ENCODE measurements around the gene FTH1. TPM values are rescaled to one million over a fixed set of nuclear protein-coding genes. Genes with fewer than 3 reads are reported as not detected.
"Not testable (repeated sequence)": the region's sequence is repeated elsewhere in the genome, so short reads cannot be mapped to it uniquely, and the experiment has no call there.

The FTH1 gene
- 1,297 TPM for polyA plus RNA-seq (ENCODE audit: insufficient read length)

- peak; percentile 63 for DNase-seq (ENCODE audit: low read depth)
Observed at GRCh38 chr11:61967116-61967923, at the start of gene FTH1. TSS of gene FTH1 (minus strand) at chr11:61967634. CDS start at chr11:61967425, 209 bp downstream.

GRCh38 chr11:62015615-62016014 is 48.2 kb upstream of the FTH1 start:
- DNase-seq (ENCODE audit: low read depth): no peak

DNA sequence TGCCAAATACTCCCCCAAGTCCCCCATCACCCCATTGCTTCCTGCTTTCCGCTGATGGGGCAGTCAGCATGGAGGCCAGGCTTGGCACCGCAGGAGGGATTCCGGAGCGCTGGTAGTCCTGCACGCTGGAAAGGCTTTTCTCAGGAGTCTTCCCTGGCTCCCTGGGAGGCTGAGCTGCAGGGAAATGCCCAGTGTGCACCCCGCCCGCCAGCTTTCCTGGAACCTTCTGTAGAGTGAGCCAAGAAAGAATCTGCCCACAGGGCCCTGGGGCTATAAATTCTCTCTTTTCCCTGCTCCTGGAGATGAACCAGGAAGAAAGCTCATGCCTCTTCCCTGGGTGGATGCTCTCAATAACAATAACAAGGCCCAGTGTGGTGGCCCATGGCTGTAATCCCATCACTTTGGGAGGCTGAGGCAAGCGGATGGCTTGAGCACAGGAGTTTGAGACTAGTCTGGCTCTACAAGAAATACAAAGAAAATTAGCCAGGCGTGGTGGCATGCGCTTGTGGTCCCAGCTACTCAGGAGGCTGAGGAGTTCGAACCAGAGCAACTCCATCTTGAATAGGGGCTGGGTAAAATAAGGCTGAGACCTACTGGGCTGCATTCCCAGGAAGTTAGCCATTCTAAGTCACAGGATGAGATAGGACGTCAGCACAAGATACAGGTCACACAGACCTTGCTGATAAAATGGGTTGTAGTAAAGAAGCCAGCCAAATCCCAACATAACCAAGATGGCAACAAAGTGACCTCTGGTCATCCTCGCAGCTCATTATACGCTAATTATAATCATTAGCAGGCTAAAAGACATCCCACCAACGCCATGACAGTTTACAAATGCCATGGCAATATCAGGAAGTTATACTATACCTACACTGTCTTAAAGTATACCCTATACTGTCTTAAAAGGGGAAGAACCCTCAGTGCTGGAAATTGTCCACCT is 46.4 kb upstream of the FTH1 start:
- DNase-seq (ENCODE audit: low read depth): no peak

GRCh38 chr11:62012832-62013461 is 45.5 kb upstream of the FTH1 start:
- no peak for DNase-seq (ENCODE audit: low read depth)

DNA sequence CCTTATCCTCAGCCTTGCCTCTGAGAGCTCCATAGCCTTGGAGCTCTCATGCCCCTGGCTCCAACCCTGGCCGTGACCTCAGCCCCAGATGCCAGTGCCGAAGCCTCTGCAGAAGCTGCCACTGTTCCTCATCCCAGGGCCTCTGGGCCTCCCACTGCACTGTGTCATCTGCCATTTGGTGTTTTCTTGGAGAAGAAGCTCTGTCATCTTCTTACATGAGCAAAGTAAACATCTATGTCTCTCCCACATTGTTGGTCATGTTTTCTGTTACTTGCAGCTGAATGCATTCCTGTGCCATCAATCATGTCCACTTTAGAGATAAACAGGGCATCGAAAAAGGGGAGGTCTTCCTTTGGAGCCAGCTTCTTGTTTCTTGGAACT is 45.0 kb upstream of the FTH1 start:
- DNase-seq (ENCODE audit: low read depth): no peak

DNA sequence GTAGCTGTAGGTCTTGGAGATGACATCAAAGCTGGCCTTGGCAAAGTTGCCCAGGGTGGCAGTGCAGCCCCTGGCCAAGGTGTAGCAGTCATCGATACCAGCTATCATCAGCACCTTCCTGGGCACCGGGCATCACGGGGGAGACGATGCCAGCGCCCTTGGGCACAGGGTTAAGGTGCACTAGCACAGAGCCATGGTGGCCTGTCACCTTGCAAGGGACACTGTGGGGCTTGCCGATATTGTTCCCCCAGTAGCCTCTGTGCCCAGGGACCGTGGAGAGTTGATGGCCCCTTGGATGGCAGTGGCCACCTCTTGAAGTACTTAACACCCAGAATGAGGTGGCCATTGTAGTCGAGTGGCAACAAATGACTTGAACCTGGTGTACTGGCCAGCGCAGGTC is 44.4 kb upstream of the FTH1 start:
- DNase-seq (ENCODE audit: low read depth): no peak

GRCh38 chr11:62010935-62011528 is 43.6 kb upstream of the FTH1 start:
- DNase-seq (ENCODE audit: low read depth): no peak

DNA sequence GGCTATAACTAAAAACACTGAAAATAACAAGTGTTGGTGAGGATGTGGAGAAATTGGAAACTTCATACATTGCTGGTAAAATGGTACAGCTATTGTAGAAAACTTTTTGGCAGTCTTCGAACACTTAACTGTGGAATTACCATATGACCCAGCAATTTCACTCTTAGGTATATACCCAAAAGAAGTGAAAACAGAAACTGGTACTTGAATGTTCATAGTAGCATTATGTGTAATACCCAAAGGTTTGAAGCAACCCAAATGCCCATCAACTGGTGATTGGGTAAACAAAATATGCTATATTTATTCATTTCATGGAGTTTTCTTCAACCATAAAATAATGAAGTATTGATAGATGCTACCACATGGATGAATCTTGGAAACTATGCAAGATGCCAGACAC is 40.8 kb upstream of the FTH1 start:
- no peak for DNase-seq (ENCODE audit: low read depth)

DNA sequence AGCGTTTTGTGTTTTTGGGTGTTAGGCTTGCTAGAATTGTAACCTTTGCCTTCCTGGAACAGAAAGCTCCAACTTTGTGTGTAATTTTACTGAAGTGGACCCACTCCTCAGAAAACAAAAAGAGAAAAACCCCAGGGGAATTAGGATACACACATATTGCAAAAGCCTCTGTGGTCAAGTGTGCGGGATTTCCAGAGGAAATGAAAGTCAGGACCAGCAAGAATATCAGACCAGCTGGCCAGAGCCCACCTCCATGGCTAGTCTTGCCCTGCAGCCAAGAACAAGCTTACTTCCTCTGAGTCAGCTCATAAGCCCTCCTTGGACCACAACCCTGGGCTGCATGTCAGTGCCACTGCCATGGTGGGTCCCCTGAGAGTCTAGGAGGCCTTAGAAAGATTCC is 37.0 kb upstream of the FTH1 start:
- no peak for DNase-seq (ENCODE audit: low read depth)

DNA sequence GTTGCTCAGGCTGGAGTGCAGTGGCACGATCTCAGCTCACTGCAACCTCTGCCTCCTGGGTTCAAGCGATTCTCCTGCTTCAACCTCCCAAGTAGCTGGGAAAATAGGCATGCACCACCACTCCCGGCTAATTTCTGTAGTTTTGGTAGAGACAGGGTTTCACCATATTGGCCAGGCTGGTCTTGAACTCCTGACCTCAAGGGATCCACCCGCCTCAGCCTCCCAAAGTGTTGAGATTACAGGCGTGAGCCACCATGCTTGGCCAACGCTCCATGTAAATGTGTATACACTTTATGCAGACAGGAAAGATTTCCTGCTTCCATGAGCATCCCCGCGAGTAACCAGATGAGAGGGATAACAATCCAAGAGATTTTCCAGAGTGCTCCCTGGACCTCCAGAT is 34.8 kb upstream of the FTH1 start:
- DNase-seq (ENCODE audit: low read depth): not testable (repeated sequence)

DNA sequence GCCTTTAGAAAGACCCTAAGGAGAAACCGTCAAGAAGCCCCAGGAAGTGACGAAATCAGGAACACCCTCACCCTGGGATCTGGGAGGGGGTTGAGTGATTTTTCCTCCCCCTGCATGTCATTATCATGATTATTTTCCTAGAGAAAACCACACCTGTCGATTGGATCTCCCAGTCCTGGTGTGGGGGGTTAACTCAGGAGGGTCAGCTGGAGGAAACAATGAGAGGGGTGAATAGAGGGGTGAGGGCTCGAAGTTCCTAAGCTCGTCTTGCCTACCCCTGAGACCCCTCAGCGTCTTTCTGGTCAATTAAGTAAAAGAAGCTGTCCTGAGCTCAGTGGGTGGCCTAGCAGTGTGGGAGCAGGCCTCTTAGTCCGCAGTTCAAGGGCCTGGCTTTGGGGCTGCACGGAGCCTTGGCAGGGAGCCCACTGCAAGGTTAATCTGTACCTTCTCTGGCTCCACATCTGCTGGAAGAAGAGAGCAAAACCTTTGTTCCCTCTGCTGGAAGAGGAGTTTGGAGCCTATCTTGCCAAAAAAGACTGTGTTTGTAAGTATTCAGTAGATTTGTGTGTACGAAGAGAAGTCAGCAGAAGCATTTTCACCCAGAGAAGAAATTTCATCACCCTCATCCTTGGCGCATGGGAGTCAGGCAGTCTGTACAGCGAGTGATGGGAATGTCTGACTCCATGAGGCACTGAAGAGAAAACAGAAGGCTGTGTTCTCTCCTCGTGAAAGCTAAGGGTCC is 34.2 kb upstream of the FTH1 start:
- DNase-seq (ENCODE audit: low read depth): no peak

GRCh38 chr11:62000539-62001446 is 33.4 kb upstream of the FTH1 start:
- DNase-seq (ENCODE audit: low read depth): no peak

- no peak for DNase-seq (ENCODE audit: low read depth)
Observed at GRCh38 chr11:61999141-61999975, 31.9 kb upstream of the FTH1 start.

DNA sequence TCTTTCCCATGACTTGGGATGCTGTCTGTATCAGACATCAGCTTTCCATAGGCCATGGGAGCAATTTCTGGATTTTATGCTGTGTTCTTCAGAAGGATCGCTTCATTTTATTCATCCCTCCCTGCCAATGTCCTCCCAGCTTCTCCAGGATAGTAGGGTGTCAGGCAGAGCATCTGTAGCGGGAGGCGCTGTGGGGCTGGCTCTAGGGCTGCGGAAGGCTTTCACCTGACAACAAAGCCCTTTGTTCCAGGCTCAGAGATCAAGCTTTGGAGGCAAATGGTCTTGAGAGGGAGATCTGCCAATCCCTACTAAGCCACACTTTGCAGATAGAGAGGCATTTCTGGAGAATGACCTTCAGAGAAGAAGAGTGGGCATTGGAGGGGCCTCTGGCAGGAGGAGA is 29.5 kb upstream of the FTH1 start:
- no peak for DNase-seq (ENCODE audit: low read depth)

GRCh38 chr11:61994981-61995380 is 27.5 kb upstream of the FTH1 start:
- DNase-seq (ENCODE audit: low read depth): no peak

- DNase-seq (ENCODE audit: low read depth): no peak
Observed at GRCh38 chr11:61985869-61986268, 18.4 kb upstream of the FTH1 start.

GRCh38 chr11:61983419-61983818 is 16.0 kb upstream of the FTH1 start:
- DNase-seq (ENCODE audit: low read depth): no peak

GRCh38 chr11:61980783-61981541 is 13.5 kb upstream of the FTH1 start:
- no peak for DNase-seq (ENCODE audit: low read depth)

All from forelimb muscle (tissue), 1 donor.